HepG2 (cell line): ENCODE measurements around the gene KDM5B. TPM values are rescaled to one million over a fixed set of nuclear protein-coding genes. Genes with fewer than 3 reads are reported as not detected.

Experiments
- ATAC-seq: fragments of 200-7000 bp; cut with Tn5 transposase; 3 replicates; pipeline ENCODE4 v1.9.1; 2020; ENCODE audit warnings: mild to moderate bottlenecking, moderate library complexity
- BruUV-seq: library from RNA; stranded (reverse); fragments of 400-500 nt; replicated peaks from 2 replicates; lab custom pipeline; 2021; lab: Mats Ljungman, UMichigan
- CTCF ChIA-PET: fragments of 300-600 bp; formaldehyde crosslinking; extraction: SDS; loops from one replicate; lab custom pipeline; 2021; ENCODE audit warnings: low total read pairs, inconsistent platforms, low intra/inter-chr PET ratio; lab: Yijun Ruan, JAX
- POLR2A ChIA-PET: fragments of 350-600 bp; sonication (Branson Sonifier 250); formaldehyde crosslinking; loops from one replicate; lab custom pipeline; 2020; ENCODE audit warnings: antibody characterized with exemption, inconsistent platforms; lab: Yijun Ruan, JAX
- DNase-seq: peaks from one replicate; pipeline ENCODE4 v3.0.0-alpha.2; 2015; ENCODE audit warnings: low spot score
- FAIRE-seq: peaks from 3 replicates; lab custom pipeline; 2011; peaks lifted over from hg19 to GRCh38; lab: Jason Lieb, UNC
- H2AFZ ChIP-seq: one replicate; pipeline ENCODE4 v1.6.1; 2011; ENCODE audit warnings: low read length, inconsistent platforms
- H3K27ac ChIP-seq: fragments of 300-600 bp; 3 replicates; pipeline ENCODE4 v1.8.0; 2011; ENCODE audit warnings: mixed run types, mild to moderate bottlenecking, mixed read lengths, low read length, inconsistent platforms; ENCODE audit not compliant: insufficient read depth; ENCODE audit errors: extremely low read length
- H3K27me3 ChIP-seq, 2 experiments: fragments of 200-600 bp in 1 of 2; 2 replicates in 1 of 2; 3 replicates in 1 of 2; pipeline versions ENCODE4 v1.6.0 to v1.8.0; 2011; ENCODE audit warnings: low read length in 2 of 2, mild to moderate bottlenecking in 2 of 2, moderate library complexity in 2 of 2, inconsistent platforms in 1 of 2; ENCODE audit not compliant: insufficient read depth in 2 of 2, control insufficient read depth in 1 of 2
- H3K36me3 ChIP-seq, 2 experiments: fragments of 200-600 bp in 1 of 2; replicated peaks in 1 of 2; 2 replicates in 1 of 2; 3 replicates in 1 of 2; pipeline versions ENCODE4 v1.5.1 to v1.8.0; 2011; ENCODE audit warnings: low read length in 2 of 2, inconsistent platforms in 1 of 2; ENCODE audit not compliant: insufficient read depth in 2 of 2, control insufficient read depth in 1 of 2
- H3K4me1 ChIP-seq: 2 replicates; pipeline ENCODE4 v1.5.1; 2012; ENCODE audit warnings: low read length, inconsistent platforms; ENCODE audit not compliant: insufficient read depth
- H3K4me2 ChIP-seq: 2 replicates; pipeline ENCODE4 v1.6.0; 2011; ENCODE audit warnings: low read depth, low read length, inconsistent platforms
- H3K4me3 ChIP-seq, 3 experiments: fragments of 200-600 bp in 1 of 3; sonication (generic), shearing (Covaris generic) in 1 of 3; replicated peaks in 1 of 3; 2 replicates each; pipeline ENCODE4 v1.5.1; 2011 to 2016; ENCODE audit warnings: low read length in 3 of 3, inconsistent platforms in 2 of 3, low read depth in 2 of 3, mild to moderate bottlenecking in 2 of 3, control low read depth in 1 of 3, mixed read lengths in 1 of 3; ENCODE audit not compliant: insufficient read depth in 1 of 3
- H3K79me2 ChIP-seq: one replicate; pipeline ENCODE4 v1.6.1; 2011; ENCODE audit warnings: low read length, inconsistent platforms; ENCODE audit not compliant: insufficient read depth
- H3K9ac ChIP-seq: 2 replicates; pipeline ENCODE4 v1.6.0; 2011; ENCODE audit warnings: mild to moderate bottlenecking, low read depth, low read length, inconsistent platforms; ENCODE audit not compliant: insufficient read depth
- H3K9me3 ChIP-seq: 2 replicates; pipeline ENCODE4 v1.5.1; 2012; ENCODE audit warnings: mild to moderate bottlenecking, low read length
- H4K20me1 ChIP-seq: 2 replicates; pipeline ENCODE4 v1.6.0; 2011; ENCODE audit warnings: inconsistent platforms, mild to moderate bottlenecking, low read length, moderate library complexity; ENCODE audit not compliant: insufficient read depth
- HNF4A ChIP-seq: sonication (generic); formaldehyde crosslinking; IDR thresholded peaks from 2 replicates; pipeline ENCODE4 v1.4.0; 2020; ENCODE audit warnings: missing genetic modification reagents
- MTA3 ChIP-seq: sonication (generic); formaldehyde crosslinking; IDR thresholded peaks from 2 replicates; pipeline ENCODE4 v1.4.0; 2020; ENCODE audit warnings: missing genetic modification reagents
- NFAT5 ChIP-seq: sonication (generic); formaldehyde crosslinking; IDR thresholded peaks from 2 replicates; pipeline ENCODE4 v1.4.0; 2020; ENCODE audit warnings: missing genetic modification reagents
- PHF21A ChIP-seq: sonication (generic); formaldehyde crosslinking; IDR thresholded peaks from 2 replicates; pipeline ENCODE4 v1.5.0; 2020; ENCODE audit warnings: mild to moderate bottlenecking, missing genetic modification reagents
- REPIN1 ChIP-seq: sonication (generic); formaldehyde crosslinking; IDR thresholded peaks from 2 replicates; pipeline ENCODE4 v1.8.0; 2022; ENCODE audit warnings: missing genetic modification reagents, low read depth, mild to moderate bottlenecking, borderline replicate concordance
- YY1 ChIP-seq: IDR thresholded peaks from 2 replicates; pipeline ENCODE4 v1.6.1; 2011; ENCODE audit warnings: low read length, low read depth, moderate library complexity, mild to moderate bottlenecking; ENCODE audit not compliant: insufficient read depth, insufficient replicate concordance
- ZBTB34 ChIP-seq: sonication (generic); formaldehyde crosslinking; IDR thresholded peaks from 2 replicates; pipeline ENCODE4 v1.8.0; 2022; ENCODE audit warnings: mild to moderate bottlenecking, missing genetic modification reagents
- ZFP90 ChIP-seq: sonication (generic); formaldehyde crosslinking; IDR thresholded peaks from 2 replicates; pipeline ENCODE4 v1.8.0; 2022; ENCODE audit warnings: missing genetic modification reagents, mild to moderate bottlenecking, inconsistent platforms, borderline replicate concordance
- ZNF263 ChIP-seq: sonication (generic); formaldehyde crosslinking; IDR thresholded peaks from 2 replicates; pipeline ENCODE4 v1.4.0; 2020; ENCODE audit warnings: missing genetic modification reagents
- ZNF280B ChIP-seq: sonication (generic); formaldehyde crosslinking; IDR thresholded peaks from 2 replicates; pipeline ENCODE4 v1.5.0; 2020; ENCODE audit warnings: missing genetic modification reagents, mild to moderate bottlenecking, borderline replicate concordance
- ZSCAN31 ChIP-seq: sonication (generic); formaldehyde crosslinking; IDR thresholded peaks from 2 replicates; pipeline ENCODE4 v1.5.0; 2020; ENCODE audit warnings: low read depth, mild to moderate bottlenecking, missing genetic modification reagents
- WGBS: methylation state at CpG from one replicate; pipeline ENCODE4 v1.1.6; 2017; ENCODE audit warnings: low lambda C conversion rate; 5-methylcytosine and 5-hydroxymethylcytosine counted together
- in situ Hi-C: cut with HindIII; loops from 2 replicates; pipeline ENCODE4 v1.10.0; 2017; ENCODE audit warnings: low pct_unique_long_range_greater_than_20kb; ENCODE audit not compliant: extremely low pct_ligation_motif_present
- intact Hi-C: fragments of 100-400 bp; cut with micrococcal nuclease; formaldehyde crosslinking; loops from one replicate; pipeline ENCODE4 v1.10.0; 2022; ENCODE audit not compliant: unreplicated experiment
- polyA plus RNA-seq, 8 experiments: library from polyadenylated mRNA; depleted of rRNA in 3 of 8; stranded (reverse) in 7 of 8; unstranded in 1 of 8; fragments of >200 nt; fragmentation: Illumina TruSeq in 4 of 8; extraction: Trizol in 4 of 8; gene quantifications; 2 replicates each; pipeline versions ENCODE4 v1.2.1 to v1.2.3, GENCODE V29; 2011 to 2016; ENCODE audit warnings: low read depth in 4 of 8, missing spikeins in 1 of 8, mixed read lengths in 1 of 8; ENCODE audit not compliant: insufficient read depth in 1 of 8
- total RNA-seq, 5 experiments: library from RNA; depleted of rRNA; stranded (reverse); fragments of >200 nt; fragmentation: Illumina TruSeq; extraction: Trizol; gene quantifications; 2 replicates each; pipeline ENCODE4 v1.2.3, GENCODE V29; 2016; ENCODE audit warnings: low read depth in 1 of 5

Gene KDM5B
- total and polyA plus RNA-seq, 2 of the 13 experiments (the other 11 are each of a cell fraction or from before 2014, with no cell fraction given) = 34.2 to 35.4 TPM

- TF ChIP-seq ZFP90 (CRISPR knock-in tag) (no peak), ZSCAN31 (CRISPR knock-in tag) (no peak), ZNF280B (CRISPR knock-in tag) (no peak), YY1 (peak; percentile 87)
Observed at GRCh38 chr1:202852163-202852904, 44.1 kb upstream of the KDM5B start (continued).

GRCh38 chr1:202850593-202851362 lies 42.6 kb upstream of the KDM5B start:
- ATAC-seq (peak; percentile 27), DNase-seq (no peak), FAIRE-seq (no peak)
- intact Hi-C loops = no loop called here
- H3K9ac ChIP-seq = 0 out of 2 replicates have a peak overlapping the region, but pooled peaks have one; percentile 3
- CTCF ChIA-PET = no interaction called here
- H2AFZ ChIP-seq = no peak overlapping the region
- peaks cover 50% of the 10 kb centered on the region for H3K4me1 ChIP-seq
- in situ Hi-C loops = no loop called here
- WGBS = 79% methylated on average over 7 of the region's 7 CpGs
- H3K4me2 ChIP-seq = no peak overlapping the region
- H3K79me2 ChIP-seq = no peaks in the 10 kb centered on the region
- no peaks in the 10 kb centered on the region for H3K27me3 ChIP-seq
- H3K27ac ChIP-seq = peak overlapping the region; percentile 38
- H3K36me3 ChIP-seq = peaks cover 1 to 12% of the 10 kb centered on the region in 2 experiments; a peak in 2 of 5 replicates
- BruUV-seq = no TSS peak
- POLR2A ChIA-PET = interaction anchor here (0.6 to 1.3 kb wide), 2 partner anchors 10 to 11 kb away, joined by 3 read pairs; no protein-coding TSS in a partner anchor
- H3K9me3 ChIP-seq = no peaks in the 10 kb centered on the region
- H3K4me3 ChIP-seq = no peak overlapping the region
- no peaks in the 10 kb centered on the region for H4K20me1 ChIP-seq
- TF ChIP-seq MTA3 (CRISPR knock-in tag) (no peak), NFAT5 (CRISPR knock-in tag) (no peak), ZBTB34 (CRISPR knock-in tag) (0 out of 2 replicates have a peak, but pooled peaks have one; percentile 22), ZNF263 (CRISPR knock-in tag) (0 out of 2 replicates have a peak, but pooled peaks have one; percentile 28), REPIN1 (CRISPR knock-in tag) (0 out of 2 replicates have a peak, but pooled peaks have one; percentile 23), PHF21A (CRISPR knock-in tag) (0 out of 2 replicates have a peak, but pooled peaks have one; percentile 21), HNF4A (CRISPR knock-in tag) (peak; percentile 46; the same call in 1 of the 2 replicates)
